C4-2B (cell line): ENCODE results near the gene KRT39.

Source experiments
- CTCF ChIP-seq: fragments of 450-650 bp; conservative IDR thresholded peaks from 2 replicates; pipeline ENCODE4 v1.5.1; 2017; ENCODE audit warnings: mild to moderate bottlenecking
- ZFX ChIP-seq: fragments of 450-650 bp; IDR thresholded peaks from 2 replicates; pipeline ENCODE4 v1.6.1; 2017

GRCh38 chr17:41009301-41009760 lies 42.6 kb upstream of the KRT39 start:
- TF ChIP-seq CTCF, result no peak
- no peak for TF ChIP-seq ZFX
